NK-92 (cell line): ENCODE measurements around the gene RRN3.
"Not testable (repeated sequence)": the region's sequence is repeated elsewhere in the genome, so short reads cannot be mapped to it uniquely, and the experiment has no call there.

Experiments used
- DNase-seq: peaks from one replicate; lab custom pipeline; 2025; ENCODE audit not compliant: unreplicated experiment; lab: John Stamatoyannopoulos, UW

RRN3 gene

DNA sequence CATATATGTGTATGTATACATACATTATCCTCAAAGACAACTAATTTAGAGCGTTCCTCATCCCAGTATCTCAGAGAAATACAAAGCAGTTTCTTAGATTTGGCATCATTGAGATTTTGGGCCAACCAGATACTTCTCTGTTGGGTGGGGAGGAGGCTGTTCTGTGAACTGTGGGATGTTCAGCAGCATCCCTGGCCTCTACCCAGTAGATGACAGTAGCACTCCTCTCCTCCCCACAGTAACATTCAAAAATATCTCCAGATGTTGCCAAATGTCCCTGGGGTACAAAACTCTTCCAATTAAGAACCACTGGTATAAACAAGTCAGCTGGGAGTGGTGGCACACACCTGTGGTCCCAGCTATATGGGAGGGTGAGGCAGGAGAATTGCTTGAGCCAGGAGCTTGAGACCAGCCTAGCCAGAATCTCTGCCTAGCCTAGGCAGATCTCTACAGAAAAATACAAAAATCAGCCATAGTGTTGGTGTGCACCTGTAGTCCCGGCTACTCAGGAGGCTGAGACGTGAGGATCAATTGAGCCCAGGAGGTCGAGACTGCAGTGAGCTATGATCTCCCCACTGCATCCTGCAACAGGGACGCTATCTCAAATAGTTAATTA is 6.4 kb upstream of the RRN3 start:
- DNase-seq: not testable (repeated sequence)

GRCh38 chr16:15099366-15099909 is 5.4 kb upstream of the RRN3 start:
- DNase-seq: not testable (repeated sequence)

DNA sequence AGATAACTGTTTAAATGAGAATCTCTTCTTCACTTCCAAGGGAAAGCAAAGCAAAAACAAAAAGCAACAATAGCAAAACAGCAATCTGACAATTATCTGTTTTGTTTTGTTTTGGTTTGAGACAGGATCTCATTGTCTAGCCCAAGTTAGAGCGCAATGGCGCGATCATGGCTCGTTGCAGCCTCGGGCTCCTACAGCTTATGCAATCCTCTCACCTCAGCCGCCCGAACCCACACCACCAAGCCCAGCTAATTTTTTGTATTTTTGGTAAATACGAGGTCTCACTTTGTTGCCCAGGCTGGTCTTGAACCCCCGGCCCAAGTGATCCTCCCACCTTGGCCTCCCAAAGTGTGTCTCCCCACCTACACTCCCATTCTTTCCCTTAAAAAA is 2.5 kb upstream of the RRN3 start:
- DNase-seq: not testable (repeated sequence)

DNA sequence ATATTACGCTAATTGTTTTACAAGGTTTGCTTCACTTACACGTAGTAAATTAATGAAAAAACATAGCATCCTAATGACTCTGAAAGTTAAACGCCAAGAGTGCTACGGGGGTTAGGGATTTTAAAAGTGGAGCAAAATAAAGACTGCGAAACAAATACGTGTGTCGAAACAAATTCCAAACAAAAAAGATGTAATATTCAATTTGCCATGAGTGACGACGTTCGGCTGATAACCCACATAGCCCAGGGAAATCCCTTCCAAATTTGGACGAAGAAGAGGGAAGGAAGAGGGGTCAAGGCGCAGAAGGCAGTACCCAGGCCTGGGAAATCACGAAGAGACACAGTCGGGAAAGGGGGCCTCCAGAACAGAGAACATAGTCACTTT is 509 bp downstream of the RRN3 start:
- DNase-seq: not testable (repeated sequence)

DNA sequence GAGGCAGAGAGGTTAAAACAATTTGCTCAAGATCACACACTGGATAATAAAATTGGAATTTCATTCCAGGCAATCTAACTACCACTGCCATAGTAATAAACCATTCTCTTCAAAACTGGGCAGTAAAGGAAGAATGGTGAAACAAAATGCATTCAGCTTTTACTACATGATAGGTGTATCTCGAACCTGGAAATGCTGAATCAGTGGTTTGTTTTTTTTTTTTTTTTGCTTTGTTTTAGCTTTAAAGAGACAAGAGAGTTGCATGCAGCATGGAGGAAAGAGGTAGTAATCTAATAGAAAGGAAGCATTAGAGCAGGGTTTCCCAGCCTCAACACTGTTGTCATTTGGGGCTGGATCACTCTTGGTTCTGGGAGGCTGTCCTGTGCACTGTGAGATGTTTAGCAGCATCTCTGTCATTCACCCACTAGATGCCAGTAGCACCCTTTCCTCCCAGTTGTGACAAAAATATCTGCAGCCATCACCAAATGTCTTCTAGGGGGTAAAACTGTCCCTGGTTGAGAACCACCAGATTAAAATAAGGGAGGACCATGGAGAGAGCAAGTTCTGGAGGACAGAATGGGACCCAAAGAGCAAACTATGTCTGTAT is 3.3 kb downstream of the RRN3 start:
- not testable (repeated sequence) for DNase-seq

DNA sequence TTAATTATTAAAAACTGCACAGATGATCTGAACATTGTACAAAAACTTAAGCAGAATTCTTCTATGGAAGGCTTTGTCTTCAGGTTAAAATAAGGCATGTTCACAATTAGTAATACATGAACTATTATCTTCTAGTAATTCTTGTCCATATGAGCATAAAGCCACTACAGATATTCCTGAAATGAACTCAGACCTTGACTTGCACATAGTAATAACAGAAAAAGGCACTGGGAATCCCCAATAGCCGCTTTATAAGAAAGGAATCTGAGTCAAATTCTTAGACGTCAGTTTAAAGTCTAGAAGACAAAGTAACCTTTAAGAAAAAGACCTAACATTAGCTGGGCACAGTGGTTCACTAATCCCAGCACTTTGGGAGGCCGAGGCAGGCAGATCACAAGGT is 11.3 kb downstream of the RRN3 start:
- DNase-seq: not testable (repeated sequence)

DNA sequence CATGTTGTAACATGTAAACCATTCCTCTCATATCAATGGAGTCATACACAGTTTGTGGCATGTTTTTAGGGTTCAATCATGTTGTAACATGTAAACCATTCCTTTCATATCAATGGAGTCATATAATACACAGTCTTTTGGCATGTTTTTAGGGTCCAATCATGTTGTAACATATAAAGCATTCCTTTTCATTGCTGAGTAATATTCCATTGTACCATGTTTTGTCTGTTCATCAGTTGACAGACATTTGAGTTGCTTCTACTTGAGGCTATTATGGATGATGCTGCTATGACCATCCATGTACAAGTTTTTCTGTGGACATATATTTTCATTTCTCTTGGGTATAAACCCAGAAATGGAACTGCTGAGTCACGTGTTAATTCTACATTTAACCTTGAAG is 13.2 kb downstream of the RRN3 start:
- DNase-seq: not testable (repeated sequence)

DNA sequence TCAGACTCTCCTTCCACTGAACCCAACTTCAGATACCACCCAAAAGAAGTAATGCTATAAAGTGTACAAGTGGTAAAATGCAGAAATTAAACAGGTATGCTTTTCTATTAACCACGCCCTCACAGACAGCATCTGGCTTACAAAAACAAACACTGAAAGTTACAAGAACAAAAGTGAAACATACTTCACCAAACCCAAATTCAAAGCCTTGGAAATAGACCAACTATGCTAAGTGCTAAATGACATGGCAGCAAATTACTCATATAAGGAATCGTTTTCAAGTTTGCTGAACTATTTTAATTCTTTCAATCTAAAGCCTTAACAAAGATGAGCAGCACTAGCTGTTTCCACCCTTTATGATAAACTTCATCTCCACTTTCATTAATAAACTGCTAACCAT is 17.9 kb downstream of the RRN3 start:
- DNase-seq: not testable (repeated sequence)

DNA sequence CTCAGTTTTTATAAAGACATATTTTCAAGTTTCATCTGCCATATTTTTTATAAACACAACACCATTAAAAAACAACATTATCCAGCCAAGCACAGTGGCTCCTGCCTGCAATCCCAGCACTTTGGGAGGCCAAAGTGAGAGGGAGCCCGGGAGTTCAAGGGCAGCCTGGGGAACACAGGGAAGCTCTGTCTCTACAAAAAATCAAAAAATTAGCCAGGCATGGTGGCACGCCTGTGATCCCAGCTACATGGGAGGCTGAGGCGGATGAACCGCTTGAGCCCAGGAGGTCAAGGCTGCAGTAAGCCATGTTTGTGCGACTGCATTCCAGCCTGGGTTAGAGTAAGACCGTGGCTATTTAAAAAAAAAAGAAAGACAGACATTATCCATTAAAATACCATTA is 21.0 kb downstream of the RRN3 start:
- no peak for DNase-seq

DNA sequence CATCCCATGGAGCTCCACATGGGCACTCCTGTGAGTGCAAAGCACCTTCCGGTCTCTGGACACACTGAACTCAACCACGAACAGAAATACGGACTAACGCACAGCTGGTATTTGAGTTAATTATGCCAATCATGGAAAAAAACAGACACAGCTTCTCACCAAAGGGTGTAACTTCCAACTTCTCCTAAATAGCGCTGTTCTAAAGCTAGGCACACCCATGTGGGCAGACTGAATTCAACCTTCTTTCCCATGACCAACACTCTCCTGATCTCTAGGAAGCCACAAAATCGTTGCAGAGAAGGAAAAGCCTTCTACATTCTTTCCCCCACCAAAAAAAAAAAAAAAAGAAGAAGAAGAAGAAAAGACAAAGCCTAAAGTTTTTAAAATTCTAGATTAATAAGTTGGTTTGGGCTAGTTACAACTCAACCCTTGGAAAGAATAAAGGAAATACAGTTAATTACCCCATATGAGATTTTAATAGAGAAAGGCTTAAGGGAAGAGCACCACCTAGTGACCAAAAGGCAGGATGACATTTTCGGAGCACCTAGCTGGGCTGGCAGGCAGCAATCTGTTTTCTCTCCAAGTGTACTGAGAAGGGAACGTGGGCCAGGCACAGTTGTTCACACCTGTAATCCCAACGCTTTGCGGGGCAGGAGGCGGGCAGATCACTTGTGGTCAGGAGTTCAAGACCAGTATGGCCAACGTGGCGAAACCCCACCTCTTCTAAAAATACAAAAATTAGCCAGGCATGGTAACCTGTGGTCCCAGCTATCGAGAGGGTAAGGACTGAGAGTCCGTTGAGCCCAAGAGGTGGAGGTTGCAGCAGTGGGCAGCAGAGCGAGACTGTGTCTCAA is 21.9 kb downstream of the RRN3 start:
- not testable (repeated sequence) for DNase-seq

DNA sequence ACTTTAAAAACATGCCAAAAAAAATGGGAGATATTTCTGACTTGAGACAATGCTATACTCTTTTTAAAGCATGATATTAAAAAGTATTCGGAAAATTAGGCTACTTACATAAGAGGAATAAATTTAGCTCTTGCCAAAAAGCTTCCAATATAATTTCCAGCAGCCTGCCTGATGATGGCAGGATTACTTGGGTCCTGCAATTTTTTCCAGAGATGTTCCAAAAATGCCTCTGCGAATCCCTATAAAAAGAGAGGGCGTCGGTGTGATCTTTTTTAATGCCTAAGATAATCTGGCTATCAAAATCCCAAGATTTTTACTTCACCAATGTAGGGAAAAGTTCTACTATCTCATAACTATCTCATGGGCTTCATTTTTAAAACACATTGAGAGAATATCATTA is 23.1 kb downstream of the RRN3 start:
- DNase-seq: not testable (repeated sequence)

DNA sequence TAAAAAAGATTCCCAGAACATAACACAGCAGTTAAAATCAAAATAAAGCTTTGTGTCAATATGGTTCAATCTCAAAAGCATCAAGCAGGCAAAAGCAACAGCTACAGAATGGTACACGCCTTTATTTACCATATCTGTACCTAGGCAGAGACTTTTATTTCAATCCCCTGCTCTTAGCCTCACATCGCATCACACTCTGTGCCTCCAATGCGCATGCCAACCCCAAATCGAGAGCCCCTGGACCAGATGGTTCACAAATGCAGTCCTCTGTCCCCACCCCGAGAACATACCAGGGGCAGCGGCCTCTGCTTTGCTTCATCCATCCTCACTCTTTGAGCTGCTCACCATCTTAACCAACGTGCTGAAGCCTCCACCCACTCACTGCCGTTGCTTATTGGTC is 27.4 kb downstream of the RRN3 start:
- not testable (repeated sequence) for DNase-seq

- not testable (repeated sequence) for DNase-seq
These were observed 28.1 kb downstream of the RRN3 start for GRCh38 chr16:15065961-15066360.

DNA sequence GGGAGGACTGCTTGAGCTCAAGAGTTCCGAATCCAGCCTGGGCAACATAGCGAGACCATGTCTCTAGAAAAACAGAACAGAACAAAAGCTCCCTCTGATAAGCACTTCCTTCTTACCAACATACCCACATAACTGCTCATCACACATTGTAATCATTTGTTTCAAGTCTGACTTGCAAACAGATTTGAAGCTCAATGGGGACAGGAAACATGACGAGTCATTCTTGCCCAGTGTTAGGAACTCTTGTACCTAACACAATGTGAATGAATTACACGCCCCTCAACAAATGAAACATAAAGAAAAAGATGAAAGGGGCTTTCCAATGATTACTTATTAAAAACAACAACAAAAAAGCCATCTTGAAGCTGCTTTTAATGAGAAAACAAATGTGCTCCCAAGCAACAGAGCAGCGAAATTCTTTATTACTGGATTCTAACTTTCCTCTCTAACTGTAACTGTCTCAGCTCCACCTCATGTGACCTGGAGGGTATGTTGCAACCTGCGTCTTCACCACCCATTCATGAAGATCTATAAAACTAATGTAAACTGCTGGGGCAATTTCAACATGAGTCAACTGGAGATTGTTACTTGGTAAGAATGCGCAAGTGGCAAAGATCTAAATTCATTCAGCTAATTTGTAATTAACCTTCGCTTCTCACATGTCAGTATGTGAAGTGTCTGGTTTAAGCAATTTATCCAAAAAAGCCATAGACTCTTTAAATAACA is 31.8 kb downstream of the RRN3 start:
- DNase-seq: not testable (repeated sequence)

GRCh38 chr16:15059324-15059723 is 34.7 kb downstream of the RRN3 start:
- DNase-seq: no peak

DNA sequence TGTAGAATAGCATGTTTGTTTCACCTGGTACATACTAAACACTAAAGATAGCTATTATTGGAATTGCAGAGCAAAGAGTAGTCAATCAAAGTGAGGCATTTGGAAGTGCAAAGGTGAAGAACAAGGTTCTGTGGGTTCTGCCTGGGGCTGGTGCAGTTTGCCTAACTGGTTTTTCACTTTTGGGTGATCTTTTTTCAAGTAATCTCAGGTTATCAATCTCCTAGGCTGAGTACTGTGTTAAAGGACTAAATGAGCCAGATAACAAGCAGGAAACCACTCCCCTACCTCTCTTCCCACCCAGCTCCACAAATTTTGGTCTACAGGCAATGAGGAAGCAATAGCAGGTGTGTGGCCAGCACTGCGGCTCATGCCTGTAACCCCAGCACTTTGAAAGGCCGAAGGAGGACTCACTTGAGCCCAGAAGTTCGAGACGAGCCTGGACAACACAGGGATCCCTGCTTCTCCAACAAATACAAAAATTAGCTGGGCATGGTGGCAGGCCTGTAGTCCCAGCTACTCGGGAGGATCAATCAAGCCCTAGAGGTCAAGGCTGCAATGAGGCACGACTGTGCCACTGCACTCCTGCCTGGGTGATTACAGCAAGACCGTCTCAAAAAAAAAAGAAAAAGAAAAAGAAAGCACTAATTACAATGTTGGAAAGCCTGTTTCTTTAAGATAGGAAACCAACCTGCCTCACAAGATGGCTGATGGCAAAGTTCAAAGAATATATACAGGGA is 36.2 kb downstream of the RRN3 start:
- no peak for DNase-seq

DNA sequence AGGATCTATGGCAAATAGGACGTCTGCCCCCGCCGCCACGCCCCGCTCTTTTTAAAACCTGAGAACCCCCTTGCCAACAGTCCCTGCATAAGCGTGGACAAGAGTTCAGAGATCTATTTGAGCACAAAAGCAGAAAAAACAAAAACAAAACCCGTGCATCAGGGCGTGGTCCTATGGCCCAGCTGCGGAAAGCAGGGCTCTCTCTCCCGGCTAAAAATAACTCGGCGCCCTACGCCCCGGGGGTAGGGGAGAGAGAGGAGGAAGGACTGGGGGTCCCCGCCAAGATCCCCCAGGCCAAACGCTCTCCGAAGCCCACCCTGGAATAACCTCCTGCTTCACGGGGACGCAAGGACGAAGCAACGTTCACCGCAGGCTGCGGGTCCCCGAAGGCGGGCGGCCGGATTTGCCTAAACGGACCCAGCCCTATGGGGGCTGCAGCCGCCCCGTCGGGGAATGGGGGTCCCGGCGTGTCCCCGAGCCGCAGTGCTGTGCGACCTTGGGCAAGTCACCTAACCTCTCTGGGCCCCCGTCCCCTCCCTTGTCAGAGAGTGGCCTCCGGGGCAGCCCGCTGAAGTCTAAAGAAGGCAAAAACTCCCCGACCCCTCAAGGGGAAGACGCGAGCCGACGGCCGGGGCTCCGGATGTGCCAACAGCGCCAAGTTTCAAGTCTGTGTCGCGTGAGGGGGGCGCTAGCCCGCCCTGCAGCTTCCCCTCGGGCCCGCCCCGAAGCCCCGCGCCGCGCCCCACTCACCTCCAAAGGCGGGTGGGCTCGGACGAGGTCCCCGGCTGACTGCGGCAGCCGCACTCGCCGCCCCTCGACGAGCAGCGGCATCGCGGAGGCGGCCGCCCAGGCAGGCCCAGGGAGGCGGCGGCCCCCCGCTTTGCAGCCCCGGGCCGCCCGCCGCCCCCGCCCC is 38.7 kb downstream of the RRN3 start:
- no peak for DNase-seq

- DNase-seq: no peak
These were observed 39.5 kb downstream of the RRN3 start for GRCh38 chr16:15054357-15055140.

DNA sequence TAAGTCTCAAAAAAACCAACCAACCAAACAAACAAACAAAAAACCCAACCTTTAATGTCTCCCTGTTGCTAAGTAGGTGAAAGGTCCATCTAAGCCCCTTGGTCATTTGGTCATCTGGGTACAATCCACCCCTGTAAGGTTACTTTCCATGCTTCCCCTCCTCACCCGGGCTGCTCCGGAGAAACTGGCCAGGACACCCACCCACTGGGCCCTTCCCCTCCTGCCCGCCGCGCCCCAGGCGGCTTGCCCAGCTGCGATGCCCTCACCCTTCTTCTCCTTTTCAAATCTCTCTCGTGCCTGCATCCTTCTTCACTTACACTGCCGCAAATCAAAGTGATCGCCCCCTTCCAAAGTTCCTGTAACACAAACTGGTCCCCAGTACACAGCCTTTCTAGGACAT is 40.2 kb downstream of the RRN3 start:
- DNase-seq: no peak
